H1 (cell line): ENCODE measurements around the gene PLGRKT. TPM values are rescaled to one million over a fixed set of nuclear protein-coding genes. Genes with fewer than 3 reads are reported as not detected.

Experiments
- BACH1 ChIP-seq: IDR thresholded peaks from 2 replicates; pipeline ENCODE4 v1.6.1; 2012; ENCODE audit warnings: low read length, improper control_type of control experiment
- BRCA1 ChIP-seq: IDR thresholded peaks from 2 replicates; pipeline ENCODE4 v1.6.1; 2012; ENCODE audit warnings: low read depth, low read length, improper control_type of control experiment
- KDM5A ChIP-seq: fragments of 200-600 bp; IDR thresholded peaks from 2 replicates; pipeline ENCODE4 v1.7.1; 2012; ENCODE audit warnings: mild to moderate bottlenecking, low read length, inconsistent platforms, mixed read lengths
- NRF1 ChIP-seq: IDR thresholded peaks from 2 replicates; pipeline ENCODE4 v1.6.1; 2011; ENCODE audit warnings: mild to moderate bottlenecking, low read depth, low read length, improper control_type of control experiment
- polyA plus RNA-seq, 7 experiments: library from polyadenylated mRNA; depleted of rRNA in 3 of 7; stranded (reverse) in 5 of 7; unstranded in 2 of 7; fragments of >200 nt in 5 of 7; fragments of 200-250 nt in 2 of 7; gene quantifications; 1 replicate in 5 of 7; 2 replicates in 1 of 7; 4 replicates in 1 of 7; pipeline versions ENCODE4 v1.2.1 to v1.2.3, GENCODE V29; 2011 to 2013; ENCODE audit warnings: missing spikeins in 2 of 7, mixed read lengths in 2 of 7
- total RNA-seq: library from RNA; stranded (reverse); fragmentation: NEBNext Ultra II Directional; extraction: Animal tissue kit (Norgen Biotek cat#: 25700); gene quantifications from 2 replicates; pipeline ENCODE4 v1.2.1, GENCODE V29; 2021

The PLGRKT gene
- total and polyA plus RNA-seq, 2 of the 8 experiments (the other 6 are each of a cell fraction or from before 2014, with no cell fraction given) = 5.4 to 15.7 TPM

DNA sequence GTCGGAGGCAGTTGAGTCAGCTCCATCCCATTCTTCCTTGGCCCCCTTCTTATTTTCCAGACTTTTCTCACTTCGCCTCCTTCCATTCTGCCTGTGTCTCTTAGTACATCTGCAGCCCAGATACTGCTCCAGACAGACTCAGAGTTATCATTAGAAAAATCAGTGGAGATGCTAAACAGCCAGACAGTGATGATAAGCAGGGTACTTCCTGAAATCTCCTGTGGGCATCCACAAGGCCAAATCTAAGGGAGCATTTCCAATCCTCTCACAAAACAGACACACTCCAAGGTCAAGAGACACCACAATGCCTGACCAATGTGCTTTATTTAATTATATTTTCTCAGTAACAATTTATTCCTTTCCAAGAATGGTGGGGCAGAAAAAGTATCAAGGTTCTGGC lies 83.5 kb downstream of the PLGRKT start (continued):
- TF ChIP-seq NRF1 (no peak), KDM5A (no peak), BACH1 (no peak), BRCA1 (no peak)
